SK-N-SH (cell line): ENCODE measurements around the gene STARD13. TPM values are rescaled to one million over a fixed set of nuclear protein-coding genes. Genes with fewer than 3 reads are reported as not detected.

Source experiments
- CTCF ChIA-PET: fragments of 300-600, 350-600 bp; formaldehyde crosslinking; extraction: SDS; loops from one replicate; lab custom pipeline; 2021; lab: Yijun Ruan, JAX
- POLR2A ChIA-PET: fragments of 350-600 bp; sonication (Branson Sonifier 250); formaldehyde crosslinking; extraction: SDS; loops from one replicate; lab custom pipeline; 2020; ENCODE audit warnings: antibody characterized with exemption, inconsistent platforms; lab: Yijun Ruan, JAX
- DNase-seq: peaks from one replicate; pipeline ENCODE4 v3.0.0; 2012
- H2AFZ ChIP-seq: fragments of 200-600 bp; sonication (generic); 2 replicates; pipeline ENCODE4 v1.8.1; 2016; ENCODE audit warnings: antibody characterized with exemption, mild to moderate bottlenecking, low read depth
- H3F3A ChIP-seq: fragments of 200-600 bp; sonication (generic); replicated peaks from 2 replicates; pipeline ENCODE3; 2016; ENCODE audit warnings: antibody characterized with exemption, mild to moderate bottlenecking; ENCODE audit not compliant: insufficient read depth
- H3K27ac ChIP-seq, 2 experiments: fragments of 200-500 bp in 1 of 2; fragments of 200-600 bp in 1 of 2; sonication (Bioruptor generic) in 1 of 2; sonication (generic), shearing (Covaris generic) in 1 of 2; 2 replicates each; pipeline versions ENCODE4 v1.5.1 to v1.6.1; 2014 to 2016; ENCODE audit warnings: low read depth in 2 of 2, inconsistent platforms in 1 of 2, low read length in 1 of 2, mild to moderate bottlenecking in 1 of 2, mixed read lengths in 1 of 2
- H3K27me3 ChIP-seq: fragments of 200-600 bp; sonication (generic), shearing (Covaris generic); 2 replicates; pipeline ENCODE4 v1.6.1; 2016; ENCODE audit warnings: mixed run types; ENCODE audit not compliant: insufficient read depth
- H3K36me3 ChIP-seq, 2 experiments: fragments of 200-500 bp in 1 of 2; fragments of 200-600 bp in 1 of 2; sonication (Bioruptor generic) in 1 of 2; sonication (generic) in 1 of 2; replicated peaks in 1 of 2; 2 replicates each; pipeline versions ENCODE3 to v1.5.1; 2014 to 2016; ENCODE audit warnings: low read length in 1 of 2, mild to moderate bottlenecking in 1 of 2; ENCODE audit not compliant: insufficient read depth in 2 of 2, control insufficient read depth in 1 of 2
- H3K4me1 ChIP-seq, 2 experiments: fragments of 200-500 bp in 1 of 2; fragments of 200-600 bp in 1 of 2; sonication (Bioruptor generic) in 1 of 2; sonication (generic), shearing (Covaris generic) in 1 of 2; 2 replicates each; pipeline versions ENCODE4 v1.5.1 to v1.6.1; 2014 to 2016; ENCODE audit warnings: low read depth in 1 of 2, low read length in 1 of 2, mixed run types in 1 of 2; ENCODE audit not compliant: insufficient read depth in 2 of 2, control insufficient read depth in 1 of 2
- H3K4me2 ChIP-seq: fragments of 200-600 bp; sonication (generic), shearing (Covaris generic); 2 replicates; pipeline ENCODE4 v1.6.1; 2017; ENCODE audit warnings: mixed run types
- H3K4me3 ChIP-seq, 2 experiments: fragments of 200-500 bp in 1 of 2; fragments of 200-600 bp in 1 of 2; sonication (Bioruptor generic) in 1 of 2; sonication (generic), shearing (Covaris generic) in 1 of 2; 2 replicates each; pipeline versions ENCODE4 v1.5.1 to v1.8.1; 2014 to 2016; ENCODE audit warnings: low read depth in 2 of 2, inconsistent platforms in 1 of 2, low read length in 1 of 2, mild to moderate bottlenecking in 1 of 2, mixed read lengths in 1 of 2, moderate library complexity in 1 of 2
- H3K79me2 ChIP-seq: fragments of 200-600 bp; sonication (generic); 2 replicates; pipeline ENCODE4 v1.8.1; 2017; ENCODE audit warnings: mild to moderate bottlenecking; ENCODE audit not compliant: insufficient read depth
- H3K9ac ChIP-seq: fragments of 200-600 bp; sonication (generic); 2 replicates; pipeline ENCODE4 v1.6.1; 2017; ENCODE audit warnings: mixed run types
- H3K9me2 ChIP-seq: fragments of 200-600 bp; sonication (generic); 2 replicates; pipeline ENCODE4 v1.6.1; 2017; ENCODE audit warnings: mixed run types
- H3K9me3 ChIP-seq: fragments of 200-600 bp; sonication (generic); 2 replicates; pipeline ENCODE4 v1.6.1; 2017; ENCODE audit warnings: mixed run types, mild to moderate bottlenecking, moderate library complexity
- H4K20me1 ChIP-seq: fragments of 200-600 bp; sonication (generic); 2 replicates; pipeline ENCODE4 v1.6.1; 2017; ENCODE audit warnings: mild to moderate bottlenecking, mixed run types; ENCODE audit not compliant: insufficient read depth
- CHD2 ChIP-seq: fragments of 150-350 bp; IDR thresholded peaks from 2 replicates; pipeline ENCODE4 v1.6.1; 2018; ENCODE audit warnings: low read length; ENCODE audit not compliant: partially characterized antibody
- GATA2 ChIP-seq: sonication (generic); formaldehyde crosslinking; IDR thresholded peaks from 2 replicates; pipeline ENCODE4 v1.5.0; 2020; ENCODE audit warnings: mild to moderate bottlenecking, missing genetic modification reagents
- MEF2A ChIP-seq: IDR thresholded peaks from 2 replicates; pipeline ENCODE4 v1.4.0; 2012; ENCODE audit warnings: low read depth, borderline replicate concordance
- NFIC ChIP-seq: IDR thresholded peaks from 2 replicates; pipeline ENCODE4 v1.4.0; 2012; ENCODE audit warnings: borderline replicate concordance
- NRF1 ChIP-seq: IDR thresholded peaks from 2 replicates; pipeline ENCODE4 v1.6.1; 2012; ENCODE audit warnings: low read depth, mild to moderate bottlenecking, low read length
- REST ChIP-seq: IDR thresholded peaks from 2 replicates; pipeline ENCODE4 v1.6.1; 2012; ENCODE audit warnings: mild to moderate bottlenecking, low read depth, low read length, moderate library complexity
- WGBS: methylation state at CpG from one replicate; pipeline ENCODE4 v1.1.6; 2017; ENCODE audit warnings: low lambda C conversion rate; 5-methylcytosine and 5-hydroxymethylcytosine counted together
- polyA plus RNA-seq, 3 experiments: library from polyadenylated mRNA; depleted of rRNA; stranded (reverse); fragments of >200 nt; gene quantifications; 2 replicates each; pipeline ENCODE4 v1.2.3, GENCODE V29; 2012
- TF ChIP-seq, protein P1 (sequence below): IDR thresholded peaks from 2 replicates; pipeline ENCODE4 v1.4.0; 2012; ENCODE audit warnings: low read depth, borderline replicate concordance

The STARD13 gene
- polyA plus RNA-seq, 1 of the 3 experiments (the other 2 are of a cell fraction), result 5.7 TPM

DNA sequence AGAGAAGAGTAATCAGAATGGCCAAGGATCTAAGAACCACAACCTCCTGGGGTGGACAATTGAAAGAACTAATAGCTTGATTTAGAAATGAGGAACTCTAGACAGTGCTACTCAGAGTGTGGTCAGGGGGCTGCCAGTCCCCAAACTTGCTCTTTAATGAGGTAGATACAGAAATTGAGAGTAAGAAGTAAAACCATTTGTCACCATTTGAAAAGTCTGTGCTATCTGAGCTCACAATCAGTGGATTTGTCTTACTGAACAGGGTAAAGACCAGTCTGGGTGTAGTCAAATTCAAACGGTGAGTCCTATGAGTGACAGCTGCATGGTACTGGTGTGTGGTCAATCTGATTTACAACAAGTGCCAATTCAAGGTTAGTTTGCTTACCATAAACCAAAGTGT is 150.5 kb downstream of the STARD13 start (continued):
- no peak for TF ChIP-seq REST
- TF ChIP-seq CHD2, result no peak
- TF ChIP-seq, protein P1, sequence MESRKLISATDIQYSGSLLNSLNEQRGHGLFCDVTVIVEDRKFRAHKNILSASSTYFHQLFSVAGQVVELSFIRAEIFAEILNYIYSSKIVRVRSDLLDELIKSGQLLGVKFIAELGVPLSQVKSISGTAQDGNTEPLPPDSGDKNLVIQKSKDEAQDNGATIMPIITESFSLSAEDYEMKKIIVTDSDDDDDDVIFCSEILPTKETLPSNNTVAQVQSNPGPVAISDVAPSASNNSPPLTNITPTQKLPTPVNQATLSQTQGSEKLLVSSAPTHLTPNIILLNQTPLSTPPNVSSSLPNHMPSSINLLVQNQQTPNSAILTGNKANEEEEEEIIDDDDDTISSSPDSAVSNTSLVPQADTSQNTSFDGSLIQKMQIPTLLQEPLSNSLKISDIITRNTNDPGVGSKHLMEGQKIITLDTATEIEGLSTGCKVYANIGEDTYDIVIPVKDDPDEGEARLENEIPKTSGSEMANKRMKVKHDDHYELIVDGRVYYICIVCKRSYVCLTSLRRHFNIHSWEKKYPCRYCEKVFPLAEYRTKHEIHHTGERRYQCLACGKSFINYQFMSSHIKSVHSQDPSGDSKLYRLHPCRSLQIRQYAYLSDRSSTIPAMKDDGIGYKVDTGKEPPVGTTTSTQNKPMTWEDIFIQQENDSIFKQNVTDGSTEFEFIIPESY, result no peak

DNA sequence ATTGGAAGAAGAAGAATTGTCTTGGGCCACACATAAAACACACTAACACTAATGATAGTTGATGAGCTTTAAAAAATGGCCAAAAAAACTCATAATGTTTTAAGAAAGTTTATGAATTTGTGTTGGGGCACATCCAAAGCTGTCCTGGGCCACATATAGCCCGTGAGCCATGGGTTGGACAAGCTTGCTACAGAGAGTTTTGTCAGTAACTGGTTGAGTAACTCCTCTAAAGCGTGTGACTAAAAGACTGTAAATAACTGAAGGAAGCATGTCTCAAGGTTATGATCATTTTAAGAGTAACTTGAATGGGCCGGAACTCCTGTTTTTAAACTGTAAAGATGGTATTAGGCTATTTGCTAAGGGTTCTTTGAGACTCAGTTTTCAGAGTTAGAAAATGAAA is 151.3 kb downstream of the STARD13 start:
- H3K4me3 ChIP-seq, result no peak overlapping the region
- H4K20me1 ChIP-seq, result no peaks in the 10 kb centered on the region
- CTCF ChIA-PET, result interaction anchor here (1.5 kb wide), 1 partner anchor 11 kb away, joined by 6 read pairs; no protein-coding TSS in a partner anchor
- no peak overlapping the region for H3K9ac ChIP-seq
- H3K9me2 ChIP-seq, result no peaks in the 10 kb centered on the region
- POLR2A ChIA-PET, result no interaction called here
- H3K4me2 ChIP-seq, result no peak overlapping the region
- H3K36me3 ChIP-seq, result peaks cover 9 to 17% of the 10 kb centered on the region in 2 experiments
- peaks cover 0 to 6% of the 10 kb centered on the region in 2 experiments; a peak in 1 of 4 replicates for H3K4me1 ChIP-seq
- H3K9me3 ChIP-seq, result no peaks in the 10 kb centered on the region
- H3F3A ChIP-seq, result no peaks in the 10 kb centered on the region
- 78% methylated on average over 3 of the region's 3 CpGs for WGBS
- 0 out of 2 replicates have a peak, but pooled peaks cover 3% of the 10 kb centered on the region for H3K79me2 ChIP-seq
- H3K27me3 ChIP-seq, result no peaks in the 10 kb centered on the region
- no peak overlapping the region for H3K27ac ChIP-seq
- no peak for DNase-seq
- no peak overlapping the region for H2AFZ ChIP-seq
- no peak for TF ChIP-seq NFIC
- TF ChIP-seq MEF2A, result no peak
- TF ChIP-seq GATA2, result no peak
- no peak for TF ChIP-seq NRF1
